Retinal pigment epithelial cell (primary cell): Measurements from ENCODE around the gene ABCA12.

Source experiments
- DNase-seq: peaks from one replicate; pipeline ENCODE4 v3.0.0-alpha.2; 2010; ENCODE audit warnings: low read depth
- H3K4me3 ChIP-seq: 2 replicates; pipeline ENCODE4 v1.5.1; 2011; ENCODE audit warnings: mild to moderate bottlenecking, low read length, control low read depth, moderate library complexity
- TF ChIP-seq, protein P1 (sequence below): conservative IDR thresholded peaks from 2 replicates; pipeline ENCODE4 v1.5.1; 2011; ENCODE audit warnings: low read depth, low read length, control low read depth, inconsistent platforms

The ABCA12 gene

DNA sequence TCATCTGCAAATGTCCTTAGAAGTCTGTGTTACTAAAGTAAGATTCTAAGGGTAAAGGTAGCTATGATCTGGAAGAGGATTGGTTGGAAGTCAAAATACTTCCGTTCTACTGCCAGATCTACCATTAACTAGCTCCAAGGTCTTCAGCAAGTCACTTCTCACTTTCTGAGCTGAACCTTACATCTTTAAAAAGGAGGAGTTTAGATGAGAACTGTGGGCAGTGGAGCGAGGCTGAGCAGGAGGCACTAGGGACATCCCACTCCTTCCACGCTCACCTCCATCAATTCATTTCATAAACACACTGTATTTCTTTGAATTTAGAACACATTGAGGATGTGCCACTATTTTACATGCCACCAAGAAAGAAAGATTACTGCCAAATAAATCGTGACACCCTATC lies 143.0 kb downstream of the ABCA12 start:
- DNase-seq, result no peak
- no peak overlapping the region for H3K4me3 ChIP-seq
- TF ChIP-seq, protein P1, sequence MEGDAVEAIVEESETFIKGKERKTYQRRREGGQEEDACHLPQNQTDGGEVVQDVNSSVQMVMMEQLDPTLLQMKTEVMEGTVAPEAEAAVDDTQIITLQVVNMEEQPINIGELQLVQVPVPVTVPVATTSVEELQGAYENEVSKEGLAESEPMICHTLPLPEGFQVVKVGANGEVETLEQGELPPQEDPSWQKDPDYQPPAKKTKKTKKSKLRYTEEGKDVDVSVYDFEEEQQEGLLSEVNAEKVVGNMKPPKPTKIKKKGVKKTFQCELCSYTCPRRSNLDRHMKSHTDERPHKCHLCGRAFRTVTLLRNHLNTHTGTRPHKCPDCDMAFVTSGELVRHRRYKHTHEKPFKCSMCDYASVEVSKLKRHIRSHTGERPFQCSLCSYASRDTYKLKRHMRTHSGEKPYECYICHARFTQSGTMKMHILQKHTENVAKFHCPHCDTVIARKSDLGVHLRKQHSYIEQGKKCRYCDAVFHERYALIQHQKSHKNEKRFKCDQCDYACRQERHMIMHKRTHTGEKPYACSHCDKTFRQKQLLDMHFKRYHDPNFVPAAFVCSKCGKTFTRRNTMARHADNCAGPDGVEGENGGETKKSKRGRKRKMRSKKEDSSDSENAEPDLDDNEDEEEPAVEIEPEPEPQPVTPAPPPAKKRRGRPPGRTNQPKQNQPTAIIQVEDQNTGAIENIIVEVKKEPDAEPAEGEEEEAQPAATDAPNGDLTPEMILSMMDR, result no peak

DNA sequence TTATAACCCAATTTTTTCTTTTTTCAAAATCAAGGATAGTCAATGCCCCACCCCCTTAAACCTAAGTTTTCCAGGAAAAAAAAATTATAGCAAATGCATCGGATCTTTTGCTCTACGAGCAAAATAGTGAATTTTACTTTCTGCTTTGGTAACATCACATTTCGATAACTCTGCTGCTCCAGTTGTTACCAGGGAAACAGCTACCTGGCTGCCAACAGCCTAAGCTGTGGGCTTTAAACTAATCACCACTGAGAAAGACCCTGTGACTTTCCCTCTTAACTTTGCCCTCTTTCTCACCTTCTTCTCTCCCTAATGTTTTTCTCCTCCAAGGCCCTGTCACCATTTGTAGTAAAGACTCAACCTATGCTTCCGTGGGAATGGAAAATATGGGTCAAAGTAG lies 145.5 kb downstream of the ABCA12 start:
- no peak overlapping the region for H3K4me3 ChIP-seq
- TF ChIP-seq, protein P1, result no peak
- no peak for DNase-seq

DNA sequence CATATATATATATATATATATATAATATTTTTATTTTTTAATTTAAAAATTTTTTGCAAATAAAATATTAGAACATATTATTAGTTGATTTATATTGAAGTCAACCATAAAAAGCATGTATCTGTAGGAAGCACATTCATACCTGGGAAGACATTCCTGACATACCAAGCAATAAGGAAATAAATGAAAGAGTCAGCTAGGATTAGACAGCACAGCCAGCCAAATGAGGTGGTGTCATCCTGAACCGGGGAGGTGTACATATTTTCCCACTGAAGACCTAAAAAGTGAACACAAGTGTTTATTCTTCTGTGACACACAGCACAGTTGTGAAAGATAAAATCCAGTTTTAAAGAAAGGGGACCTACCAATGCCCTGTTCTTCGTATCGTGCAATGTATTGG lies 149.2 kb downstream of the ABCA12 start:
- TF ChIP-seq, protein P1, result no peak
- no peak for DNase-seq
- H3K4me3 ChIP-seq, result no peak overlapping the region

DNA sequence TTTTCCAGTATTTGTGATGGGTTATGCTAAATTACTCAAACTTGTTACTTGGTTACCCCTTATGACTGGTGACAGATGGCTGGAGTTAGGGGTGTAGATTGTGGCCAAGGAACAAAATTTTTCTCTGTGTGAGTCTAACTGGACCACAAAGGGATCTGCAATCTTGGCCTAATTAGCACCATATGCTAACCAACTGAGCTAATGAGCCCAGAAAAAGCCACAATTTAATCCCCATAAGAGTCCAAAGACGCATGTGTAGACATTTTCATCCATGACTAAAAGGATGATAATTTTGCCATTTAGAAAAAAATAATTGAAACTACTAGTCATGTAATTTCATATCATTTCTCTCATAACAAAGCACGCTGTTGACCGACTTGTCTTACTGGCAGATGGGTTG lies 151.2 kb downstream of the ABCA12 start:
- DNase-seq, result no peak
- TF ChIP-seq, protein P1, result no peak
- H3K4me3 ChIP-seq, result no peak overlapping the region

DNA sequence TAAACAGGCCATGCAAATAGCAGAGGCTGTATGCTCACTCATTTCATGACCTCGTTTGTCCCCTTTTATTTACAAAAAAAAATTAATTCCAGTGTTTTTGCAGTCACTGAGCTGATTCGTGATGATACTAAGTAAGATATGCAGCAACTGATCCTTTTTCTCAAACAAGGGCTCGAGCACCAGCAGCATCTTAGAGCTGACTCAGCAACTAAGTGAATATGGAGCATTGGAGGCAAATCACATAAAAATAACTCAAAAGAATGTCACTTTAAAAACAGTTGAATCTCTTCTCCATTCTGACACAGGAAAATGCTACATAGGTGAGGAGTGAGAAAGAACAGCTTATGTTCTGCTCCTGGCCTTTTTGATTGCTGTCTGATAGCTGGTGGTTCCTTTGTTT lies 152.8 kb downstream of the ABCA12 start:
- DNase-seq, result no peak
- H3K4me3 ChIP-seq, result no peak overlapping the region
- TF ChIP-seq, protein P1, result no peak

DNA sequence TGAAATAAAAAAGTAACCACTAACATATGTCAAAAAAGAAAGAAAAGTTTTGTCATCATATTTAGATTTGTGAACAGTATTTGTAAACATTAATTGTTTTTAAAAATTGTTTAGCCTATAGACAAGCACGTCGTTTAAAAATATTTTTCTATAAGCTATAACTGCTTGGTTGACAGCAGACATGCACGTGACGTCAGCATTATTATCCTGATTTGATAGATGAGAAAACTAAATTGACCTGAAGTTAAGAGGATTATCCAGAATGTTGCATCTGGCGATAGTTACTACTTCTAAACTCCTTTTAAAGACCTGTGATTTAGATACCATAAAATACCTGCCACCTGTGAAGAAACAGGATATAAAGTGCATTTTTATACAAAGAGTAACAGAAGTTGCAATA lies 172.0 kb downstream of the ABCA12 start:
- TF ChIP-seq, protein P1, result no peak
- H3K4me3 ChIP-seq, result no peak overlapping the region
- DNase-seq, result no peak

DNA sequence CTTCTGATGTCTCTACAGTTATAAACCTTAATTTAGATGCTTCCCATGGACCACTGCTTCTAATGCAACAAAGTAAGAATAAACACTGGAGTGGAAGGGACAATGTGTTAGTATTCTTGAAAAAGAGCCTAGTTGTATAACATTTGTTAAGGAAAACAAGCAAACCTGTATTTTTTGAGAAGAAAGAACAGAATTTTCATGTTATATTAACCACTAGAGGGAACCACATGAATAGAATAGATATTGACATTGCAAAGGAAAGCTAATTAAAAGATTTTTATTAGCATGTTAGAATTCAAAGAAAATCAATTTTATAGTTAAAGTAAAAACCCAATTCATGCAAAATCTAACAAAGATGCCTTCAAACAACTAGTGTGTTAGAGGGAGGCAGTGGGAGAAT lies 177.7 kb downstream of the ABCA12 start:
- TF ChIP-seq, protein P1, result peak; percentile 19
- H3K4me3 ChIP-seq, result no peak overlapping the region
- DNase-seq, result no peak
